H9 (cell line): Measurements from ENCODE around the gene NBDY. TPM values are rescaled to one million over a fixed set of nuclear protein-coding genes. Genes with fewer than 3 reads are reported as not detected.
"Not testable (repeated sequence)": the region's sequence is repeated elsewhere in the genome, so short reads cannot be mapped to it uniquely, and the experiment has no call there.

Source experiments
- DNase-seq: peaks from one replicate; pipeline ENCODE4 v3.0.0-alpha.2; 2017
- H2AFZ ChIP-seq: one replicate; pipeline ENCODE4 v1.6.1; 2013; ENCODE audit warnings: mild to moderate bottlenecking, low read length, control low read depth, moderate library complexity
- H2AK5ac ChIP-seq: 2 replicates; pipeline ENCODE4 v1.6.1; 2013; ENCODE audit warnings: low read length, control low read depth, mixed read lengths; ENCODE audit not compliant: insufficient read length
- H2BK120ac ChIP-seq: one replicate; pipeline ENCODE4 v1.6.1; 2013; ENCODE audit warnings: low read depth, mild to moderate bottlenecking, low read length, control low read depth, inconsistent platforms; ENCODE audit not compliant: poor library complexity, severe bottlenecking
- H2BK12ac ChIP-seq: 2 replicates; pipeline ENCODE4 v1.6.1; 2013; ENCODE audit warnings: low read length, control low read depth, mixed read lengths, low read depth; ENCODE audit not compliant: insufficient read length
- H2BK15ac ChIP-seq: 2 replicates; pipeline ENCODE4 v1.6.1; 2013; ENCODE audit warnings: low read depth, low read length, control low read depth
- H2BK20ac ChIP-seq: one replicate; pipeline ENCODE4 v1.6.1; 2013; ENCODE audit warnings: low read depth, mild to moderate bottlenecking, low read length, control low read depth, inconsistent platforms; ENCODE audit not compliant: poor library complexity, severe bottlenecking
- H2BK5ac ChIP-seq: 2 replicates; pipeline ENCODE4 v1.6.1; 2013; ENCODE audit warnings: low read length, control low read depth, mixed read lengths; ENCODE audit not compliant: insufficient read length
- H3K14ac ChIP-seq: 2 replicates; pipeline ENCODE4 v1.6.1; 2013; ENCODE audit warnings: low read length, control low read depth; ENCODE audit not compliant: insufficient read depth
- H3K18ac ChIP-seq: 2 replicates; pipeline ENCODE4 v1.6.1; 2013; ENCODE audit warnings: low read depth, mild to moderate bottlenecking, mixed read lengths, low read length, control low read depth; ENCODE audit not compliant: insufficient read length
- H3K23ac ChIP-seq: 2 replicates; pipeline ENCODE4 v1.6.1; 2013; ENCODE audit warnings: low read length, control low read depth, mixed read lengths, low read depth; ENCODE audit not compliant: insufficient read length
- H3K23me2 ChIP-seq: 2 replicates; pipeline ENCODE4 v1.6.1; 2013; ENCODE audit warnings: low read depth, mild to moderate bottlenecking, mixed read lengths, low read length, control low read depth; ENCODE audit not compliant: insufficient read length, poor library complexity, severe bottlenecking
- H3K27ac ChIP-seq: 2 replicates; pipeline ENCODE4 v1.5.1; 2013; ENCODE audit warnings: low read length, control low read depth, mixed read lengths, low read depth; ENCODE audit not compliant: insufficient read length
- H3K27me3 ChIP-seq: 2 replicates; pipeline ENCODE4 v1.6.1; 2013; ENCODE audit warnings: low read length, control low read depth, inconsistent platforms; ENCODE audit not compliant: insufficient read depth
- H3K4ac ChIP-seq: 2 replicates; pipeline ENCODE4 v1.6.1; 2013; ENCODE audit warnings: low read depth, mild to moderate bottlenecking, control low read depth, inconsistent platforms, low read length, moderate library complexity
- H3K4me1 ChIP-seq: 2 replicates; pipeline ENCODE4 v1.6.1; 2013; ENCODE audit warnings: low read length, control low read depth, inconsistent platforms; ENCODE audit not compliant: insufficient read depth
- H3K4me2 ChIP-seq: 2 replicates; pipeline ENCODE4 v1.6.1; 2013; ENCODE audit warnings: low read length, control low read depth, mixed read lengths; ENCODE audit not compliant: insufficient read length, insufficient read depth
- H3K56ac ChIP-seq: 2 replicates; pipeline ENCODE4 v1.6.1; 2013; ENCODE audit warnings: low read depth, mild to moderate bottlenecking, mixed read lengths, low read length, control low read depth; ENCODE audit not compliant: insufficient read length
- H3K79me1 ChIP-seq: 2 replicates; pipeline ENCODE4 v1.6.1; 2013; ENCODE audit warnings: low read depth, mild to moderate bottlenecking, moderate library complexity, low read length, control low read depth, inconsistent platforms; ENCODE audit not compliant: insufficient read depth, poor library complexity, severe bottlenecking
- H3K79me2 ChIP-seq: 2 replicates; pipeline ENCODE4 v1.6.1; 2013; ENCODE audit warnings: low read length, control low read depth, inconsistent platforms; ENCODE audit not compliant: insufficient read depth
- H3K9ac ChIP-seq: 2 replicates; pipeline ENCODE4 v1.6.1; 2013; ENCODE audit warnings: low read length, control low read depth, mixed read lengths; ENCODE audit not compliant: insufficient read length; ENCODE audit errors: extremely low read depth
- H3K9me3 ChIP-seq: one replicate; pipeline ENCODE4 v1.6.1; 2013; ENCODE audit warnings: low read depth, low read length, inconsistent platforms; ENCODE audit not compliant: control insufficient read depth
- H3T11ph ChIP-seq: one replicate; pipeline ENCODE4 v1.6.1; 2013; ENCODE audit warnings: mild to moderate bottlenecking, low read length, control low read depth, inconsistent platforms
- H4K20me1 ChIP-seq: one replicate; pipeline ENCODE4 v1.6.1; 2013; ENCODE audit not compliant: control insufficient read depth, insufficient read length, insufficient read depth
- H4K5ac ChIP-seq: 2 replicates; pipeline ENCODE4 v1.6.1; 2013; ENCODE audit warnings: low read depth, mild to moderate bottlenecking, mixed read lengths, low read length, control low read depth; ENCODE audit not compliant: insufficient read length
- H4K8ac ChIP-seq: replicated peaks from 2 replicates; pipeline ENCODE4 v1.6.1; 2013; ENCODE audit warnings: low read length, control low read depth, mixed read lengths, low read depth; ENCODE audit not compliant: insufficient read length
- H4K91ac ChIP-seq: 2 replicates; pipeline ENCODE4 v1.6.1; 2013; ENCODE audit warnings: low read depth, mild to moderate bottlenecking, moderate library complexity, mixed read lengths, low read length, control low read depth; ENCODE audit not compliant: insufficient read length
- H3K27ac Mint-ChIP-seq, 3 experiments: 2 replicates in 2 of 3; 3 replicates in 1 of 3; pipeline ENCODE4 v1.8.0; 2020 to 2021; ENCODE audit warnings: mixed read lengths in 3 of 3, mild to moderate bottlenecking in 1 of 3, moderate library complexity in 1 of 3
- H3K27me3 Mint-ChIP-seq: 2 replicates; pipeline ENCODE4 v1.8.0; 2021; ENCODE audit warnings: low read depth, mild to moderate bottlenecking, moderate library complexity, mixed read lengths
- H3K36me3 Mint-ChIP-seq, 3 experiments: 2 replicates in 2 of 3; 3 replicates in 1 of 3; pipeline ENCODE4 v1.8.0; 2020 to 2021; ENCODE audit warnings: low read depth in 3 of 3, mixed read lengths in 3 of 3; ENCODE audit not compliant: insufficient read depth in 1 of 3
- H3K4me1 Mint-ChIP-seq, 2 experiments: 2 replicates each; pipeline ENCODE4 v1.8.0; 2020; ENCODE audit warnings: mixed read lengths in 2 of 2
- H3K4me3 Mint-ChIP-seq, 2 experiments: 2 replicates in 1 of 2; 3 replicates in 1 of 2; pipeline ENCODE4 v1.8.0; 2020 to 2021; ENCODE audit warnings: mild to moderate bottlenecking in 2 of 2, mixed read lengths in 2 of 2, moderate library complexity in 1 of 2
- H3K9me3 Mint-ChIP-seq, 2 experiments: 2 replicates in 1 of 2; 3 replicates in 1 of 2; pipeline ENCODE4 v1.8.0; 2020; ENCODE audit warnings: mild to moderate bottlenecking in 2 of 2, mixed read lengths in 2 of 2, moderate library complexity in 1 of 2
- WGBS: extraction: QIAGEN DNeasy Blood & Tissue Kit; methylation state at CpG from one replicate; pipeline ENCODE4 v1.1.7; 2013; ENCODE audit warnings: missing lambda C conversion rate, low lambda C conversion rate, mixed read lengths; ENCODE audit not compliant: insufficient read length; ENCODE audit errors: extremely low coverage; 5-methylcytosine and 5-hydroxymethylcytosine counted together
- total RNA-seq: library from RNA; stranded (reverse); gene quantifications from 2 replicates; pipeline ENCODE4 v1.2.1, GENCODE V29; 2021
- TF ChIP-seq, protein P1 (sequence below): fragments of 200-600 bp; sonication (generic); conservative IDR thresholded peaks from 3 replicates; pipeline ENCODE4 v1.8.0; 2021; ENCODE audit warnings: antibody characterized with exemption, mild to moderate bottlenecking

NBDY gene
- total RNA-seq, 1 experiment from 2014 or later, result 62.5 TPM

DNA sequence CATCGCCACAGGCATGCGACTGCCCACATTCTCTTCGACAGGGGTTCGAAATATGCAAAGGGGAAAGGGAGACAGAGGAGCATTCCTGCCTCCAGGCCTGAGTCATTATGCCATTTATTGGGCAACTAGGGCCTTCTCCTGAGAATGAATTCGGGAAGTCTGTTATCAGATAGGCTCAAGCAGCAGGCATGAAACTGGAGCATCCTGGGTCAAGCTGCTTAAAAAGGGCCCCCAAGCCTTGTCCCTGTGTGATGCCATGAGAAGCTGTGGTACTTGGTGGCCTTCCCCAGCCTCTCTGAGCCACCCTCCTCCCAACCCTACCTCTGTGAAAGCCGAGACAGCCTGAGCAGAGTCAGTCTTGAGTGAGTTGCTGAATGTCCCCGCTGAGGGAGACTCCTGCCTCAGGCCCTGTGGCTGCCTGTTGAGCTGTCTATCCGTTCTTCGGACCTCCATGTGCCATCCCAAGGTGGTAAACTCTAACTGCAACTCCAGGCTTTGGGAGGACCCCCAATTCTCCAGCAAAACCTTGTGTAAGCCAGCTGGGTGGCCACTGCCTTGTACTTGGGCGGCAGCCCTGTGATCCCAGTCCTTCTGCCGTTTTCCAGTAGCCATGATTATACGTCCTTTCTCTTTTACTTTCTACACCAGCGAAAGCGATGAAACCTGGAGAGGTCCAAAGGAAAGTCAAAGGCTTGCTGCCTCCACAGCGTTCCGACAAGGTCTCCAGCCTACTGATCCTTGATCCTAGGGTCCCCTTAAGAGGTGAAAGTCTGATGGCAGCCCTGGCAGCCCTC, 37.7 kb downstream of the NBDY start:
- no peak overlapping the region for H2BK12ac ChIP-seq
- H4K20me1 ChIP-seq, result no peaks in the 10 kb centered on the region
- no peak overlapping the region for H3K9ac ChIP-seq
- no peak overlapping the region for H4K8ac ChIP-seq
- DNase-seq, result peak; percentile 18
- WGBS, result no CpG with 5 or more reads among the region's 16 CpGs
- no peaks in the 10 kb centered on the region for H3K23me2 ChIP-seq
- peak overlapping the region; percentile 12 to 71 (median 13); a peak in 5 of 7 replicates for H3K27ac Mint-ChIP-seq
- H3K79me1 ChIP-seq, result no peaks in the 10 kb centered on the region
- no peak overlapping the region for H2AFZ ChIP-seq
- peaks cover 2% of the 10 kb centered on the region; the same call in 1 of the 2 replicates for H3K4me1 ChIP-seq
- TF ChIP-seq, protein P1, sequence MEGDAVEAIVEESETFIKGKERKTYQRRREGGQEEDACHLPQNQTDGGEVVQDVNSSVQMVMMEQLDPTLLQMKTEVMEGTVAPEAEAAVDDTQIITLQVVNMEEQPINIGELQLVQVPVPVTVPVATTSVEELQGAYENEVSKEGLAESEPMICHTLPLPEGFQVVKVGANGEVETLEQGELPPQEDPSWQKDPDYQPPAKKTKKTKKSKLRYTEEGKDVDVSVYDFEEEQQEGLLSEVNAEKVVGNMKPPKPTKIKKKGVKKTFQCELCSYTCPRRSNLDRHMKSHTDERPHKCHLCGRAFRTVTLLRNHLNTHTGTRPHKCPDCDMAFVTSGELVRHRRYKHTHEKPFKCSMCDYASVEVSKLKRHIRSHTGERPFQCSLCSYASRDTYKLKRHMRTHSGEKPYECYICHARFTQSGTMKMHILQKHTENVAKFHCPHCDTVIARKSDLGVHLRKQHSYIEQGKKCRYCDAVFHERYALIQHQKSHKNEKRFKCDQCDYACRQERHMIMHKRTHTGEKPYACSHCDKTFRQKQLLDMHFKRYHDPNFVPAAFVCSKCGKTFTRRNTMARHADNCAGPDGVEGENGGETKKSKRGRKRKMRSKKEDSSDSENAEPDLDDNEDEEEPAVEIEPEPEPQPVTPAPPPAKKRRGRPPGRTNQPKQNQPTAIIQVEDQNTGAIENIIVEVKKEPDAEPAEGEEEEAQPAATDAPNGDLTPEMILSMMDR, result no peak
- no peak overlapping the region for H2BK15ac ChIP-seq
- H4K5ac ChIP-seq, result no peak overlapping the region
- no peak overlapping the region for H3T11ph ChIP-seq
- peak overlapping the region; percentile 61 for H4K91ac ChIP-seq
- no peaks in the 10 kb centered on the region for H3K27me3 Mint-ChIP-seq
- no peak overlapping the region for H3K56ac ChIP-seq
- no peak overlapping the region for H2BK20ac ChIP-seq
- H3K9me3 ChIP-seq, result no peaks in the 10 kb centered on the region
- no peak overlapping the region for H3K4ac ChIP-seq
- 0 out of 2 replicates have a peak overlapping the region, but pooled peaks have one; percentile 6 for H3K14ac ChIP-seq
- no peak overlapping the region for H3K18ac ChIP-seq
- no peak overlapping the region for H2BK5ac ChIP-seq
- no peak overlapping the region; a peak in 1 of 5 replicates for H3K4me3 Mint-ChIP-seq
- no peak overlapping the region for H3K23ac ChIP-seq
- H3K4me2 ChIP-seq, result no peak overlapping the region
- H3K79me2 ChIP-seq, result 0 out of 2 replicates have a peak, but pooled peaks cover 2% of the 10 kb centered on the region
- no peak overlapping the region for H2AK5ac ChIP-seq
- H3K27ac ChIP-seq, result no peak overlapping the region
- H3K4me1 Mint-ChIP-seq, result peaks cover 10 to 11% of the 10 kb centered on the region in 2 experiments
- H3K36me3 Mint-ChIP-seq, result peaks cover 16 to 25% (median 20%) of the 10 kb centered on the region in 3 experiments
- no peaks in the 10 kb centered on the region for H3K27me3 ChIP-seq
- H3K9me3 Mint-ChIP-seq, result peaks cover 35 to 38% of the 10 kb centered on the region in 2 experiments
- no peak overlapping the region for H2BK120ac ChIP-seq

DNA sequence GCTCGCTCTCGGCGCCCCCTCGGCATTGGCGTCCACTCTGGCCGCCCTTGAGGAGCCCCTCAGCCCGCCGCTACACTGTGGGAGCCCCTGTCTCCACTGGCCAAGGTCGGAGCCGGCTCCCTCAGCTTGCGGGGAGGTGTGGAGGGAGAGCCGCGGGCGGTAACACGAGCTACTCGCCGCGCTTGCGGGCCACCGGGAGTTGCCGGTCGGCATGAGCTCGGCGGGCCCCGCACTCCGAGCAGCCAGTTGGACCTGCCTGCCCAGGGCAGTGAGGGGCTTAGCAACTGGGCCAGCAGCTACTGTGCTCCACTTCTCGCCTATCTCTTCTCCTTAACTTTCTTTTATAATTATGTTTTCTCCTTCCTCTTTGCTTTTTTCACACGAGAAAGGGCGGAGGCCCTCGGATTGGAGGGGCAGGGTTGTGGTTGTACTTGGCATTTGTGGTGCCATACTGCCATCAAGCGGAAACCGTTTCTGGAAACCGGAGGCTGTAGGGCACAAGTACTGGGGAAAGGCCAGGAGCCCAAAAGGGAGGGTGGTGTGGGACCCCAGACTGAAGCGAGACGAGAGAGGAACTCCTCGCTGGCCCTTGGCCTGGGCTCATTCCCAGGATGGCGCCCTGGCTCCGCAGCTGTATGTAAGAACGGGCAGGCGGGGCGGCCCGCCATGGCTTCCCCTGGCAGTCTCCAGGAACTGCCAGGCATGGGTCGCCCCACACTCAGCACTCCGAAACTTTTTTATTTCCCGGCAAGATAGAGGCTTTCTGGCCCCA, 38.5 kb downstream of the NBDY start:
- not testable (repeated sequence) for H3K27ac ChIP-seq, H4K91ac ChIP-seq, H3T11ph ChIP-seq, H3K23me2 ChIP-seq, H3K9me3 ChIP-seq, H3K4ac ChIP-seq, H3K4me2 ChIP-seq, H3K27me3 Mint-ChIP-seq, H2BK12ac ChIP-seq, H4K5ac ChIP-seq, H2AK5ac ChIP-seq, H3K9ac ChIP-seq, H2BK120ac ChIP-seq, H3K23ac ChIP-seq, H2BK20ac ChIP-seq, H2AFZ ChIP-seq, H3K56ac ChIP-seq, H4K20me1 ChIP-seq, H2BK5ac ChIP-seq, H3K79me1 ChIP-seq, H4K8ac ChIP-seq, H3K4me3 Mint-ChIP-seq, H3K4me1 ChIP-seq, H3K27me3 ChIP-seq, H3K27ac Mint-ChIP-seq, H3K79me2 ChIP-seq, H2BK15ac ChIP-seq, H3K18ac ChIP-seq
- Mint-ChIP-seq H3K4me1 (peaks cover 10 to 11% of the 10 kb centered on the region in 2 experiments), H3K36me3 (peaks cover 11 to 17% (median 16%) of the 10 kb centered on the region in 3 experiments), H3K9me3 (peaks cover 28 to 31% of the 10 kb centered on the region in 2 experiments)
- peak; percentile 24 for DNase-seq
- peak overlapping the region; percentile 65; the same call in 1 of the 2 replicates for H3K14ac ChIP-seq
- WGBS, result no CpG with 5 or more reads among the region's 45 CpGs
